Activated gamma-delta T cell (primary cell): ENCODE results near the gene ZSWIM5.
"Not testable (repeated sequence)": the region's sequence is repeated elsewhere in the genome, so short reads cannot be mapped to it uniquely, and the experiment has no call there.

Source experiments
- DNase-seq: peaks from one replicate; lab custom pipeline; 2025; lab: John Stamatoyannopoulos, UW

Gene ZSWIM5

GRCh38 chr1:45002650-45003645, 203.5 kb downstream of the ZSWIM5 start:
- DNase-seq, result no peak

GRCh38 chr1:45001576-45001975, 204.8 kb downstream of the ZSWIM5 start:
- DNase-seq, result not testable (repeated sequence)

DNA sequence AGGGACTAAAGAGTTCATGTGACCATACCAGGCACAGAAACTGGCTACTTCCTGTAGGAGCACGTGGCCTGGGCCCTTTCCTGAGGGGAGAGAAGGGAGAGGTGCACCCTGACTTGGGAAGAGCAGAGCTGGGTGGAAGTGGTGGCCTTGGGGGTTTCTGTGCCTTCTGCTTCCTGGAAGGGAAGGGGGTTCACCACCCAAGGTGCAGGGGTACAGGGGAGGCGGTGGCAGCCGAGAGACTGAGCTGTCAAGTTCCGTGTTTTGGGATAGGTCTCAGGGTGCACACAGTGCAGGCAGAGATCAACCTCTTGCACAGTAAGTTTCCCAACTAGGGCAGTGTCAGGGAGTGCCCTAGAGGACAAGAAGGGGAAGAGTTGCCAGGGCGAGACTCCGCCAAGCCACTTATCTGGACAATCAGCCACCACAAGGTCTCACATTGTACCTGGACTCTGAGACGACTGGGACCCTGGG, 205.4 kb downstream of the ZSWIM5 start:
- no peak for DNase-seq

GRCh38 chr1:44999232-44999631, 207.2 kb downstream of the ZSWIM5 start:
- DNase-seq, result no peak

GRCh38 chr1:44995467-44996238, 210.8 kb downstream of the ZSWIM5 start:
- no peak for DNase-seq

DNA sequence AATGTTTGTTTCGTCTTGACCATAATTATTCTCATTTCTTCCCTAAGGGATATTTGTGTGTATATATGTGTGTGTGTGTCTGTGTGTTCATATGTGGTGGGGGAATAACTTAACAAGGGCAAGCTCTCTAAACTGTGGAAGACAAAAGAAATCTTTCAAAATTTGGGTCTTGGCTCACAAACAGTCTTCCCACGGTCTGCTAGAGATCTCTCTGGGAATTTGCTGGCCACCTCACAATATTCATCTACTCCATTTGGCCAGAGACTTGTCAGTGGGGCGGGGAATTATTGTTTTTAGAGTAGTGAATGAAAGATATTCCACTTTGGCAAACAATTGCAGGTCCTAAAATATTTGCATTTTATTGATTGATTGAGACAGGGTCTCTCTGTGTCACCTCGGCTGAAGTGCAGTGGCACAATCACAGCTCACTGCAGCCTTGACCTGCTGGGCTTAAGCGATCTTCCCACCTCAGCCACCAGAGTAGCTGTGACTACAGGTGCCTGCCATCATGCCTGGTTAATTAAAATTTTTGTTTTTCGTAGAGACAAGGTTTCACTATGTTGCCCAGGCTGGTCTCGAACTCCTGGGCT, 212.0 kb downstream of the ZSWIM5 start:
- DNase-seq, result no peak

DNA sequence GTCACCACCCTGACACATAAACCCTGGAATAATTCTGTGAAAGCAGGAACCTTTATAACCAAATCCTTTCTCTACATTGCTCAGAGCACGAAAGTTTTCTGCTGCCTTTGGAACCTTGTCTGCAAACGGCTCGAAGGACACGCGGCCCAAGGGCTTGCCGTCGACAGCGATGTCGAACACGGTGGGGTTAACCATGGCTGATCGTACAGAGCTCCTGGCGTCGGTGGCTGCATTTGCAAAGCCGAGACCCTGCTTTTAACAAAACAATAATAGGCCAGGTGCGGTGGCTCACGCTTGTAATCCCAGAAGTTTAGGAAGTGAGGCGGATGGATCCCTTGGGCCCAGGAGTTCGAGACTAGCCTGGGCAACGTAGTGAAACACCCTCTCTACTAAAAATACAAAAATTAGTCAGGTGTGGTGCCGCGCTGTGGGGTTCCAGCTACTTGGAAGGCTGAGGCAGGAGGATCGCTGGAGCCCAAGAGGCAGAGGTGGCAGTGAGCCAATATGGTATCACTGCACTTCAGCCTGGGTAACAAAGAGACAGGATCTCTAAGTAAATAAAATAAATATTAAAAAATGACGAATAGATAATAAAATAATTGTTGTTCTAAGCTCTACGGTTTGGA, 217.8 kb downstream of the ZSWIM5 start:
- DNase-seq, result no peak

DNA sequence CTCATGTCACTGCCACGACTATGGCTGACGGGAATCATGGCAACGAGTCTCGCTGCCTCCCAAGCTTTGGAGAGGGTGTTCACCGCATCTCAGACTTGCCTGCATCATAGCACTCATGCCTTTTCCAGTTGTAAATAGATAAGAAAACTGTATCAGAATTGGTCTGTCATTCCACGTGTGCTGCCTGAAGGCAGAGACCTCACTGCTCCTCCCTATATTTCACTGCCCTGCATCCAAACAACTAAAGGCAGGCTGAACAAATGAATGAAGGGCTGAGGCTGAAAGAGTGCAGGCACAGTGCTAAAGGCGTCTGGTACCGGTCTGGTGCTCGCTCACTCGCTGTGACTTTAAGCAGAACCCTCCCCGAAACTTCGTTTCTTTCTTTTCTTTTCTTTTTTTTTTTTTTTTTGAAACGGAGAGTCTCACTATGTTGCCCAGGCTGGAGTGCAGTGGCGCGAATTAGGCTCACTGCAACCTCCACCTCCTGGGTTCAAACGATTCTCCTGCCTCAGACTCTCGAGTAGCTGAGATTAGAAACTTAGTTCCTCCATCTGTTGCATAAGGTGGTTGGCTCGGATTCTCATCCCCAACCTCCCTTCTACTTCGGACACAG, 220.6 kb downstream of the ZSWIM5 start:
- no peak for DNase-seq

DNA sequence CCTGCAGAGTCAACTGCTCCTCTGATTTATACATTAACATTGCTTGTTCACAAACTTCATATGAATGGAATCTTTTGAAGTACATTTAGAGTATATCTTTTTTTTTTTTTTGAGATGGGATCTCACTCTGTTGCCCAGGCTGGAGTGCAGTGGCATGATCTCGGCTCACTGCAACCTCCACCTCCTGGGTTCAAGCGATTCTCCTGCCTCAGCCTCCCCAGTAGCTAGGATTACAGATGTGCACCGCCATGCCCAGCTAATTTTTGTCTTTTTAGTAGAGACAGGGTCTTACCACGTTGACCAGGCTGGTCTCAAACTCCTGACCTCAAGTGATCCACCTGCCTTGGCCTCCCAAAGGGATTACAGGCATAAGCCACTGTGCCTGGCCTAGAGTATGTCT, 229.0 kb downstream of the ZSWIM5 start:
- DNase-seq, result not testable (repeated sequence)

DNA sequence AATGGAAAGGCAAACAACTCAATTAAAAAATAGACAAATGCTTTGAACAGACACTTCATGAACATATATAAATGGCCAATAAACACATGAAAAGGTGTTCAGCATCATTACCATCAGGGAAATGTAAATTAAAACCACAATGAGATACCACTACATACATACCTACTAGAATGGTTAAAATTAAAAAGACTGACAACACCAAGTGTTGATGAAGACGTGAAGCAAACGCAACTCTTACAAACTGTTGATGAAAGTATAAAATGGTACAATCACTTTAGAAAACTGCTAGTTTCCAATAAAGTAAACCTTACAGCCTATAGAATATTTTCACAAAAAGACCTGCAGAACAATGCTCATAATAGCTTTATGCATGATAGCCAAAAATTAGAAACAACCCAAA, 230.2 kb downstream of the ZSWIM5 start:
- no peak for DNase-seq

DNA sequence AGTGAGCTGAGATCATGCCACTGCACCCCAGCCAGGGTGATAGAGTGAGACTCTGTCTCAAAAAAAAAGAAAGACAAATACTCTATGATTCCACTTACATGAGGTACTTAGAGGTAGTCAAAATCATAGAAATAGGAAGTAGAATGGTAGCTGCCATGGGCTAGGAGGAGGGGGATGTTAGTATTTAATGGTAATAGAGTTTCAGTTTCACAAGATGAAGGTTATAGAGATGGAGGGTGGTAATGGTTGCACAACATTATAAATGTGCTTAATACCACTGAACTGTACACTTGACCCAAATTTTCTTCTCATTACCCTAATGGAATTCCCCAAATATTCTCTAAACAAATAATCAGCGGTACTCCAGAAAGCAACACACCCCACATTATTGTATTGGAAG, 232.8 kb downstream of the ZSWIM5 start:
- DNase-seq, result no peak

DNA sequence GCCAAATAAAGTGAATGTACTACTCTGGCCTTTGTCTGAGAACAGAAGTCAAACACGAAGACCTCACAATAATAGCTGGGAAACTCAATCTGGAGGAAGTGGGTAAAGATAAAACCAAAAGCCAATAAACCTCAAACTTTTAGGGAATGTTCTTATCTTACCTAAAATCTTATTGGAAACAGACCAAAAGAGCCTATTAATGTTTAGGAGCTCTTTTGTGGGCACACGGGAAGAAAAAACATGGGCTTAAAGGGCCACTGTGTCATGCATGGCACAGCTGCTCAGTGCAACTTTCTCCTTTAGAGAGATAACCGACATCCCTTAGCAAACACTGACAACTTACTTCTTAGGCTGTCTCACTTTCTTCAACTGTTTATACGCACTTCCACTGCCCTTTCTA, 236.1 kb downstream of the ZSWIM5 start:
- no peak for DNase-seq
